GM12874 (cell line): ENCODE results near the gene FBLN2.

Source experiments
- CTCF ChIP-seq: IDR thresholded peaks from 2 replicates; pipeline ENCODE4 v1.5.1; 2011; ENCODE audit warnings: low read depth, mild to moderate bottlenecking, control low read depth, low read length, moderate library complexity; ENCODE audit not compliant: insufficient read depth

The FBLN2 gene

GRCh38 chr3:13567684-13568514, 19.0 kb downstream of the FBLN2 start:
- TF ChIP-seq CTCF, result no peak

- no peak for TF ChIP-seq CTCF
Observed at GRCh38 chr3:13568515-13569028, 19.6 kb downstream of the FBLN2 start.

- TF ChIP-seq CTCF, result no peak
Observed at GRCh38 chr3:13569201-13569600, 20.3 kb downstream of the FBLN2 start.

GRCh38 chr3:13569641-13570390, 20.9 kb downstream of the FBLN2 start:
- TF ChIP-seq CTCF, result no peak

- no peak for TF ChIP-seq CTCF
Observed at GRCh38 chr3:13570391-13571194, 21.7 kb downstream of the FBLN2 start.

- no peak for TF ChIP-seq CTCF
Observed at GRCh38 chr3:13571264-13571663, 22.3 kb downstream of the FBLN2 start.
